H9 (cell line): ENCODE measurements around the gene PLCL1. TPM values are rescaled to one million over a fixed set of nuclear protein-coding genes. Genes with fewer than 3 reads are reported as not detected.

ENCODE experiments used
- DNase-seq: peaks from one replicate; pipeline ENCODE4 v3.0.0-alpha.2; 2017
- H2AFZ ChIP-seq: one replicate; pipeline ENCODE4 v1.6.1; 2013; ENCODE audit warnings: mild to moderate bottlenecking, low read length, control low read depth, moderate library complexity
- H2AK5ac ChIP-seq: 2 replicates; pipeline ENCODE4 v1.6.1; 2013; ENCODE audit warnings: low read length, control low read depth, mixed read lengths; ENCODE audit not compliant: insufficient read length
- H2BK120ac ChIP-seq: one replicate; pipeline ENCODE4 v1.6.1; 2013; ENCODE audit warnings: low read depth, mild to moderate bottlenecking, low read length, control low read depth, inconsistent platforms; ENCODE audit not compliant: poor library complexity, severe bottlenecking
- H2BK12ac ChIP-seq: 2 replicates; pipeline ENCODE4 v1.6.1; 2013; ENCODE audit warnings: low read length, control low read depth, mixed read lengths, low read depth; ENCODE audit not compliant: insufficient read length
- H2BK15ac ChIP-seq: 2 replicates; pipeline ENCODE4 v1.6.1; 2013; ENCODE audit warnings: low read depth, low read length, control low read depth
- H2BK20ac ChIP-seq: one replicate; pipeline ENCODE4 v1.6.1; 2013; ENCODE audit warnings: low read depth, mild to moderate bottlenecking, low read length, control low read depth, inconsistent platforms; ENCODE audit not compliant: poor library complexity, severe bottlenecking
- H2BK5ac ChIP-seq: 2 replicates; pipeline ENCODE4 v1.6.1; 2013; ENCODE audit warnings: low read length, control low read depth, mixed read lengths; ENCODE audit not compliant: insufficient read length
- H3K14ac ChIP-seq: 2 replicates; pipeline ENCODE4 v1.6.1; 2013; ENCODE audit warnings: low read length, control low read depth; ENCODE audit not compliant: insufficient read depth
- H3K18ac ChIP-seq: 2 replicates; pipeline ENCODE4 v1.6.1; 2013; ENCODE audit warnings: low read depth, mild to moderate bottlenecking, mixed read lengths, low read length, control low read depth; ENCODE audit not compliant: insufficient read length
- H3K23ac ChIP-seq: 2 replicates; pipeline ENCODE4 v1.6.1; 2013; ENCODE audit warnings: low read length, control low read depth, mixed read lengths, low read depth; ENCODE audit not compliant: insufficient read length
- H3K23me2 ChIP-seq: 2 replicates; pipeline ENCODE4 v1.6.1; 2013; ENCODE audit warnings: low read depth, mild to moderate bottlenecking, mixed read lengths, low read length, control low read depth; ENCODE audit not compliant: insufficient read length, poor library complexity, severe bottlenecking
- H3K27ac ChIP-seq: 2 replicates; pipeline ENCODE4 v1.5.1; 2013; ENCODE audit warnings: low read length, control low read depth, mixed read lengths, low read depth; ENCODE audit not compliant: insufficient read length
- H3K27me3 ChIP-seq: 2 replicates; pipeline ENCODE4 v1.6.1; 2013; ENCODE audit warnings: low read length, control low read depth, inconsistent platforms; ENCODE audit not compliant: insufficient read depth
- H3K4ac ChIP-seq: 2 replicates; pipeline ENCODE4 v1.6.1; 2013; ENCODE audit warnings: low read depth, mild to moderate bottlenecking, control low read depth, inconsistent platforms, low read length, moderate library complexity
- H3K4me1 ChIP-seq: 2 replicates; pipeline ENCODE4 v1.6.1; 2013; ENCODE audit warnings: low read length, control low read depth, inconsistent platforms; ENCODE audit not compliant: insufficient read depth
- H3K4me2 ChIP-seq: 2 replicates; pipeline ENCODE4 v1.6.1; 2013; ENCODE audit warnings: low read length, control low read depth, mixed read lengths; ENCODE audit not compliant: insufficient read length, insufficient read depth
- H3K56ac ChIP-seq: 2 replicates; pipeline ENCODE4 v1.6.1; 2013; ENCODE audit warnings: low read depth, mild to moderate bottlenecking, mixed read lengths, low read length, control low read depth; ENCODE audit not compliant: insufficient read length
- H3K79me1 ChIP-seq: 2 replicates; pipeline ENCODE4 v1.6.1; 2013; ENCODE audit warnings: low read depth, mild to moderate bottlenecking, moderate library complexity, low read length, control low read depth, inconsistent platforms; ENCODE audit not compliant: insufficient read depth, poor library complexity, severe bottlenecking
- H3K79me2 ChIP-seq: 2 replicates; pipeline ENCODE4 v1.6.1; 2013; ENCODE audit warnings: low read length, control low read depth, inconsistent platforms; ENCODE audit not compliant: insufficient read depth
- H3K9ac ChIP-seq: 2 replicates; pipeline ENCODE4 v1.6.1; 2013; ENCODE audit warnings: low read length, control low read depth, mixed read lengths; ENCODE audit not compliant: insufficient read length; ENCODE audit errors: extremely low read depth
- H3K9me3 ChIP-seq: one replicate; pipeline ENCODE4 v1.6.1; 2013; ENCODE audit warnings: low read depth, low read length, inconsistent platforms; ENCODE audit not compliant: control insufficient read depth
- H3T11ph ChIP-seq: one replicate; pipeline ENCODE4 v1.6.1; 2013; ENCODE audit warnings: mild to moderate bottlenecking, low read length, control low read depth, inconsistent platforms
- H4K20me1 ChIP-seq: one replicate; pipeline ENCODE4 v1.6.1; 2013; ENCODE audit not compliant: control insufficient read depth, insufficient read length, insufficient read depth
- H4K5ac ChIP-seq: 2 replicates; pipeline ENCODE4 v1.6.1; 2013; ENCODE audit warnings: low read depth, mild to moderate bottlenecking, mixed read lengths, low read length, control low read depth; ENCODE audit not compliant: insufficient read length
- H4K8ac ChIP-seq: replicated peaks from 2 replicates; pipeline ENCODE4 v1.6.1; 2013; ENCODE audit warnings: low read length, control low read depth, mixed read lengths, low read depth; ENCODE audit not compliant: insufficient read length
- H4K91ac ChIP-seq: 2 replicates; pipeline ENCODE4 v1.6.1; 2013; ENCODE audit warnings: low read depth, mild to moderate bottlenecking, moderate library complexity, mixed read lengths, low read length, control low read depth; ENCODE audit not compliant: insufficient read length
- H3K27ac Mint-ChIP-seq, 3 experiments: 2 replicates in 2 of 3; 3 replicates in 1 of 3; pipeline ENCODE4 v1.8.0; 2020 to 2021; ENCODE audit warnings: mixed read lengths in 3 of 3, mild to moderate bottlenecking in 1 of 3, moderate library complexity in 1 of 3
- H3K27me3 Mint-ChIP-seq: 2 replicates; pipeline ENCODE4 v1.8.0; 2021; ENCODE audit warnings: low read depth, mild to moderate bottlenecking, moderate library complexity, mixed read lengths
- H3K36me3 Mint-ChIP-seq, 3 experiments: 2 replicates in 2 of 3; 3 replicates in 1 of 3; pipeline ENCODE4 v1.8.0; 2020 to 2021; ENCODE audit warnings: low read depth in 3 of 3, mixed read lengths in 3 of 3; ENCODE audit not compliant: insufficient read depth in 1 of 3
- H3K4me1 Mint-ChIP-seq, 2 experiments: 2 replicates each; pipeline ENCODE4 v1.8.0; 2020; ENCODE audit warnings: mixed read lengths in 2 of 2
- H3K4me3 Mint-ChIP-seq, 2 experiments: 2 replicates in 1 of 2; 3 replicates in 1 of 2; pipeline ENCODE4 v1.8.0; 2020 to 2021; ENCODE audit warnings: mild to moderate bottlenecking in 2 of 2, mixed read lengths in 2 of 2, moderate library complexity in 1 of 2
- H3K9me3 Mint-ChIP-seq, 2 experiments: 2 replicates in 1 of 2; 3 replicates in 1 of 2; pipeline ENCODE4 v1.8.0; 2020; ENCODE audit warnings: mild to moderate bottlenecking in 2 of 2, mixed read lengths in 2 of 2, moderate library complexity in 1 of 2
- WGBS: extraction: QIAGEN DNeasy Blood & Tissue Kit; methylation state at CpG from one replicate; pipeline ENCODE4 v1.1.7; 2013; ENCODE audit warnings: missing lambda C conversion rate, low lambda C conversion rate, mixed read lengths; ENCODE audit not compliant: insufficient read length; ENCODE audit errors: extremely low coverage; 5-methylcytosine and 5-hydroxymethylcytosine counted together
- total RNA-seq: library from RNA; stranded (reverse); gene quantifications from 2 replicates; pipeline ENCODE4 v1.2.1, GENCODE V29; 2021
- TF ChIP-seq, protein P1 (sequence below): fragments of 200-600 bp; sonication (generic); conservative IDR thresholded peaks from 3 replicates; pipeline ENCODE4 v1.8.0; 2021; ENCODE audit warnings: antibody characterized with exemption, mild to moderate bottlenecking

Gene PLCL1
- total RNA-seq, 1 experiment from 2014 or later = 0.04 TPM

DNA sequence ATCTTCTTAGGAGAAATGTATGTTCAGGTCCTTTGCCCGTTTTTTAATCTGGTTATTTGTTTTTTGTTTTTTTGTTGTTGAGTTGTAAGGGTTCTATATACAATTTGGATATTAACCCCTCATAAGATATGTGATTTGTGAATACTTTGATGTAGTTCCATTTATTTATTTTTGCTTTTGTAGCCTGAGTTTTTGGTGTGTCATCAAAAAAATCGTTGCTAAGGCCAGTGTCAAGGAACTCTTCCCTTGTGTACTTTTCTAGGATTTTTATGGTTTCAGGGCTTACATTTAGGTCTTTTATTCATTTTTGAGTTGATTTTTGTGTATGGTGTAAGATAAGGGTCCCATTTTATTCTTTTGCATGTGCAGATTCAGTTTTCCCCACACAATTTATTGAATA is 372.6 kb downstream of the PLCL1 start:
- no peaks in the 10 kb centered on the region for H3K4me1 Mint-ChIP-seq
- WGBS = no CpG with 5 or more reads among the region's 2 CpGs
- H3K27me3 Mint-ChIP-seq = no peaks in the 10 kb centered on the region

More for the DNA sequence above, 372.6 kb downstream of the PLCL1 start:
- Histone ChIP-seq H3K79me1 (no peaks in the 10 kb centered on the region), H3K23ac (no peak overlapping the region), H3K27ac (no peak overlapping the region), H3K14ac (no peak overlapping the region), H4K5ac (no peak overlapping the region), H4K91ac (no peak overlapping the region), H2BK5ac (no peak overlapping the region), H3T11ph (no peak overlapping the region), H2BK120ac (no peak overlapping the region), H3K9ac (no peak overlapping the region), H3K18ac (no peak overlapping the region), H3K23me2 (no peaks in the 10 kb centered on the region), H3K4ac (no peak overlapping the region), H3K4me1 (no peaks in the 10 kb centered on the region), H3K56ac (no peak overlapping the region), H2AFZ (no peak overlapping the region), H2BK15ac (no peak overlapping the region), H3K27me3 (no peaks in the 10 kb centered on the region), H2BK20ac (no peak overlapping the region), H3K9me3 (no peaks in the 10 kb centered on the region), H4K20me1 (no peaks in the 10 kb centered on the region), H2BK12ac (no peak overlapping the region), H3K4me2 (no peak overlapping the region), H4K8ac (no peak overlapping the region), H3K79me2 (no peaks in the 10 kb centered on the region), H2AK5ac (no peak overlapping the region)
- H3K27ac Mint-ChIP-seq = no peak overlapping the region
- DNase-seq = no peak
- H3K36me3 Mint-ChIP-seq = peaks cover 2 to 10% (median 4%) of the 10 kb centered on the region in 3 experiments; a peak in 2 of 7 replicates
- TF ChIP-seq, protein P1, sequence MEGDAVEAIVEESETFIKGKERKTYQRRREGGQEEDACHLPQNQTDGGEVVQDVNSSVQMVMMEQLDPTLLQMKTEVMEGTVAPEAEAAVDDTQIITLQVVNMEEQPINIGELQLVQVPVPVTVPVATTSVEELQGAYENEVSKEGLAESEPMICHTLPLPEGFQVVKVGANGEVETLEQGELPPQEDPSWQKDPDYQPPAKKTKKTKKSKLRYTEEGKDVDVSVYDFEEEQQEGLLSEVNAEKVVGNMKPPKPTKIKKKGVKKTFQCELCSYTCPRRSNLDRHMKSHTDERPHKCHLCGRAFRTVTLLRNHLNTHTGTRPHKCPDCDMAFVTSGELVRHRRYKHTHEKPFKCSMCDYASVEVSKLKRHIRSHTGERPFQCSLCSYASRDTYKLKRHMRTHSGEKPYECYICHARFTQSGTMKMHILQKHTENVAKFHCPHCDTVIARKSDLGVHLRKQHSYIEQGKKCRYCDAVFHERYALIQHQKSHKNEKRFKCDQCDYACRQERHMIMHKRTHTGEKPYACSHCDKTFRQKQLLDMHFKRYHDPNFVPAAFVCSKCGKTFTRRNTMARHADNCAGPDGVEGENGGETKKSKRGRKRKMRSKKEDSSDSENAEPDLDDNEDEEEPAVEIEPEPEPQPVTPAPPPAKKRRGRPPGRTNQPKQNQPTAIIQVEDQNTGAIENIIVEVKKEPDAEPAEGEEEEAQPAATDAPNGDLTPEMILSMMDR = no peak
- H3K4me3 Mint-ChIP-seq = no peak overlapping the region
- peaks cover 10 to 21% of the 10 kb centered on the region in 2 experiments for H3K9me3 Mint-ChIP-seq
